ENCODE measurements around the gene SPC24. TPM values are rescaled to one million over a fixed set of nuclear protein-coding genes. Genes with fewer than 3 reads are reported as not detected.
A peak's percentile ranks its signal among the peaks of the same experiment; 100 is the strongest.
"Not testable (repeated sequence)": the region's sequence is repeated elsewhere in the genome, so short reads cannot be mapped to it uniquely, and the experiment has no call there.

SPC24 gene
- total and polyA plus RNA-seq, 8 donors = 0.20 to 1.4 (median 0.55) TPM

DNA sequence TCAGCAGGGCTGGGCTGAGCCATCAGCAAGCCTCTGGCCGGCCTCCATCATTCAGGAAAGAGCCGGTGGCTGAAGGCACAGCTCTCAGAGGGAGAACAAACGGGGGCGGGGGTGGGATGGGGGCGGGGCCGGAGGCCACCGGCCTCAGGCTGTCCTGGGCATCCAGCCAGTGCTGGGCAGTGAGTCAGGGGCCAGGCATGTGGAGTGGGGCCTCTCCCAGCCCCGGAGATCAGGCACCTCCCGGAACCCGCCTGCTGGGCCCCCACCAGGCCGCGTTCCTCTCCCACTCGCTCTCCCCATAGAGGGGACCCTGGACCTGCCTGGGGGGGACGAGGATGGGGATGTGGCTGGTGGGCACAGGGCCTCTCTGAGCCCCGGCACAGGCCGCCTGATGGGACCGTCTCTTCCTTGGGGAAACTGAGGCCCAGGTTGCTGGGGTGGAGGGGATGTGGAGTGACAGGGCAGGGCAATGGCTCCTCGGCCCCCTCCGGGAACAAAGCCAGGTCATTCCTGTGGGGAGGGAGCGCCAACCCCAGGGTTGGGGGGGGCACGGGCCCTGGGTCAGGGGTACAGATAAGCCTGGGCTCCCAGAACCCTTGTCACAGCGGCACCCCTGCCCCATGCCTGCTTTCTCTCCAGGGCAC, 12.9 kb downstream of the SPC24 start:
- DNase-seq (peak; percentile 73 to 90 (median 84)), FAIRE-seq (no peak), ATAC-seq (peak; percentile 68 to 76 (median 74))
- Histone ChIP-seq H3K27me3 (no peaks in the 10 kb centered on the region), H3K36me3 (no peaks in the 10 kb centered on the region), H3K27ac (peak overlapping the region; percentile 84 to 94 (median 88)), H3K4me1 (peaks cover 4 to 25% (median 12%) of the 10 kb centered on the region in 3 donors), H3K9me3 (no peaks in the 10 kb centered on the region), H3K4me3 (peak overlapping the region in 1 of 4 donors; percentile 0)
- TF ChIP-seq, protein P1, sequence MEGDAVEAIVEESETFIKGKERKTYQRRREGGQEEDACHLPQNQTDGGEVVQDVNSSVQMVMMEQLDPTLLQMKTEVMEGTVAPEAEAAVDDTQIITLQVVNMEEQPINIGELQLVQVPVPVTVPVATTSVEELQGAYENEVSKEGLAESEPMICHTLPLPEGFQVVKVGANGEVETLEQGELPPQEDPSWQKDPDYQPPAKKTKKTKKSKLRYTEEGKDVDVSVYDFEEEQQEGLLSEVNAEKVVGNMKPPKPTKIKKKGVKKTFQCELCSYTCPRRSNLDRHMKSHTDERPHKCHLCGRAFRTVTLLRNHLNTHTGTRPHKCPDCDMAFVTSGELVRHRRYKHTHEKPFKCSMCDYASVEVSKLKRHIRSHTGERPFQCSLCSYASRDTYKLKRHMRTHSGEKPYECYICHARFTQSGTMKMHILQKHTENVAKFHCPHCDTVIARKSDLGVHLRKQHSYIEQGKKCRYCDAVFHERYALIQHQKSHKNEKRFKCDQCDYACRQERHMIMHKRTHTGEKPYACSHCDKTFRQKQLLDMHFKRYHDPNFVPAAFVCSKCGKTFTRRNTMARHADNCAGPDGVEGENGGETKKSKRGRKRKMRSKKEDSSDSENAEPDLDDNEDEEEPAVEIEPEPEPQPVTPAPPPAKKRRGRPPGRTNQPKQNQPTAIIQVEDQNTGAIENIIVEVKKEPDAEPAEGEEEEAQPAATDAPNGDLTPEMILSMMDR (IDR thresholded peaks at IDR 0.05) = no peak
- intact Hi-C loops (cut with DNase I) = no loop called here
- WGBS, 2 donors = 35 to 40% methylated on average over 20 to 22 of the region's 22 CpGs

DNA sequence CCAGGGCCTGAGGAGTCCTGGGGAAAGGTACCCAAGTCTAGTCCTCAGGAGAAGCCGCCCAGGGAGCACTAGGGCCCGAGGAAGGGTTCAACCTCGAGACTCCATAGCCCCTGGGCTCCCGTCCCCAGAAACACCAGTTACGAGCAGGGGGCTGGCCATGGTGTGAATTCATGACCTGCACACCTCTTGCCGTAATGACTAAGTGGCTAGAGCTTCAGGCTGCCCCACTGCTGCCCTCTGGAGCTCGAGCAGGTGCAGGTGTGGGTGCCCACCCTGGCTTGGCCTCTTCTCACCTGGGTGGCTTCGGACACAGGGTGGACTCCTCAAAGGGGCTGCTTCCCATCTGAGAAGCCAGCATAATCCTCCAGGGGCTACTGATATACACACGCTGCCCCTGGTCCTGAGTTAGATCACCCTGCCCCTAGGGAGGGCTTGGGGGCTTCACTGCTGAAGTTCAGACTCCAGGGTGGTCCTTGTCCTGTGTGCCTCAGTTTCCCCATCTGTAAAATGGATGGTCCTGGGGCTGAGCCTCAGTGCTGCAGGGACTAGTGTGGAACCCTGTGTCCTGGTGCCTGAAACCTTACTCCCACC, 13.6 kb downstream of the SPC24 start:
- no peak for ATAC-seq
- Histone ChIP-seq H3K36me3 (no peaks in the 10 kb centered on the region), H3K27ac (peak overlapping the region; percentile 10 to 88 (median 86)), H3K4me3 (no peak overlapping the region), H3K9me3 (no peaks in the 10 kb centered on the region), H3K4me1 (peaks cover 4 to 25% (median 12%) of the 10 kb centered on the region in 3 donors), H3K27me3 (no peaks in the 10 kb centered on the region)
- DNase-seq = no peak
- TF ChIP-seq, protein P1 (IDR thresholded peaks at IDR 0.05) = no peak
- intact Hi-C loops (cut with DNase I) = no loop called here
- FAIRE-seq = no peak
- 80 to 88% methylated on average over 9 of the region's 9 CpGs for WGBS, 2 donors

DNA sequence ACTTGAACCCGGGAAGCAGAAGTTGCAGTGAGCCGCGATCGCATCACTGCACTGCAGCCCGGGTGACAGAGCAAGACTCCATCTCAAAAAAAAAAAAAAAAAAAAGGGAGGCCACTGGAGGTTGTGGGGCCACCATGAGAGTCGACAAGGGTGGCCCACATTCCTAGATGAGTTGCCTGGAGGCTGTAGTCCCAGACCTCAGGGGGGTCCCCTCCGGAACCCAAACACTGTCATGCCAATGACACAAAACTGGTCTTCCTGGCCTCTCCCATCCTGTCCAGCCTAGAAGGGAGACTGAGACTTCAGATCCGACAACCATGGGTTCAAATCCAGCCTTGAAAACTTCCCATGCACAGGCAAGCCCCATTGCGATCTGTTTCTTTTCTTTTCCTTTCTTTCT, 14.7 kb downstream of the SPC24 start:
- ATAC-seq (no peak), FAIRE-seq (no peak)

DNA sequence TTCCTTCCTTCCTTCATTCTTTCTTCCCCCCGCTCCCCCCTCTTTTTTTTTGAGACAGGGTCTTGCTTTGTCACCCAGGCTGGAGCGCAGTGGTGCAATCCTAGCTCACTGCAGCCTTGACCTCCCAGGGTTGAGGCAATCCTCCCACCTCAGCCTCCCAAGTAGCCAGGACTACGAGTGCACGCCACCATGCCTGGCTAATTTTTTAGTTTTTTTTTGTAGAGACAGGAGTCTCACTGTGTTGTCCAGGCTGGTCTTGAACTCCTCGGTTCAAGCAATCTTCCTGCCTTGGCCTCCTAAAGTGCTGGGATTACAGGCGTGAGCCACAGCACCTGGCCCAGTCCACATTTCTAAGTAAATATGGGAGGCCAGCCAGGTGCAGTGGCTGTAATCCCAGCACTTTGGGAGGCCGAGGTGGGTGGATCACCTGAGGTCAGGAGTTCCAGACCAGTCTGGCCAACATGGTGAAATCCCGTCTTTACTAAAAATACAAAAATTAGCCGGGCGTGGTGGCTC, 15.5 kb downstream of the SPC24 start:
- H3K27me3 ChIP-seq; intact Hi-C loops (cut with DNase I); FAIRE-seq; H3K36me3 ChIP-seq; H3K4me3 ChIP-seq; H3K9me3 ChIP-seq; H3K27ac ChIP-seq: not testable (repeated sequence)
- 47 to 48% methylated on average over 10 of the region's 10 CpGs for WGBS, 2 donors
- DNase-seq (peak in 4 of 6 donors; percentile 59 to 67 (median 64)), ATAC-seq (peak in 3 of 4 donors; percentile 30 to 43 (median 37))
- peaks cover 4 to 25% (median 12%) of the 10 kb centered on the region in 3 donors for H3K4me1 ChIP-seq

More for the DNA sequence above, 14.7 kb downstream of the SPC24 start:
- H3K27ac ChIP-seq = no peak overlapping the region
- H3K9me3 ChIP-seq = no peaks in the 10 kb centered on the region
- H3K4me3 ChIP-seq = no peak overlapping the region
- intact Hi-C loops (cut with DNase I) = no loop called here
- no peaks in the 10 kb centered on the region for H3K36me3 ChIP-seq
- DNase-seq = no peak
- peaks cover 4 to 25% (median 12%) of the 10 kb centered on the region in 3 donors for H3K4me1 ChIP-seq
- no peaks in the 10 kb centered on the region for H3K27me3 ChIP-seq
- WGBS, 2 donors = 95 to 97% methylated on average over 9 of the region's 9 CpGs
- TF ChIP-seq, protein P1 (IDR thresholded peaks at IDR 0.05) = no peak

DNA sequence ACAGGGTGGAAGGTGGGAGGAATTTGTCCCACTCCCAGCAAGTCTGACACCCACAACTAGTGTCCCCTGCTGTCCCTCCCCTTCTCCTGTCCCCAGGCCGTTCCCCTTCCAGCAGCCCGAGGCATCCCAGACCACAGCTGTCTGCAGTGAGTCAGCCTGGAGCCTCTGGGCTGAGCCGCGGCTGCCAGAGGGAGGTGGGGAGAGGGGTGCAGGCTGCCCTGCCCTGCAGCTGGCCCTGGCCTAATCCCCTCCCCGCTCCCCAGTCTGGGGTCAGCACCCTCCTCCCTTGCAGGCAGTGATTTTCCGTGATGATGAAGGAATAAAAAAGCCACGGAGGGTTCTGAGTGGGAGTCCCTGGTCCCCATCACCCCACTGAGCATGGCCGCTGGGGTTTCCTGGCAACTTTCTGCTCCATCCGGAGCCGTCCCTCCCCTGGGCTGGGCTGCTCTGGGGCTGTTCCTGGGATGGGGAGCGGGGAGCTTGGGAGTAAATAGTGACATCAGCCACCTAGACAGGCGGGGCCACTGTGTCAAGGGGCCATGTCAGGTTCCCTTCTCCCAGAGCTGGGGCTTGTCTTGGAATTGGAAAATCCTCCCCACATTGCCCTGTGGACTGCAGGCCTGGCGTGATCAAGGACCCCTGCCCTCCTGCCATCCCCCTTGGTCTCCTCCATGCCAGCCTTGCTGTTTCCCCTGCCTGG, 16.8 kb downstream of the SPC24 start:
- no peak for FAIRE-seq
- H3K4me1 ChIP-seq = peaks cover 4 to 25% (median 12%) of the 10 kb centered on the region in 3 donors
- WGBS, 2 donors = 71 to 76% methylated on average over 12 to 13 of the region's 13 CpGs
- peak in 5 of 6 donors; percentile 40 to 75 (median 58) for DNase-seq
- intact Hi-C loops (cut with DNase I) = loop anchor here in 1 of 3 donors (2.0 kb wide), 1 partner anchor 66 kb away; no protein-coding TSS in a partner anchor
- H3K27me3 ChIP-seq = no peaks in the 10 kb centered on the region
- H3K4me3 ChIP-seq = no peak overlapping the region
- peak overlapping the region in 3 of 4 donors; percentile 14 to 65 (median 52) for H3K27ac ChIP-seq
- TF ChIP-seq, protein P1 (IDR thresholded peaks at IDR 0.05) = no peak
- ATAC-seq = peak in 3 of 4 donors; percentile 21 to 40 (median 35)
- H3K9me3 ChIP-seq = no peaks in the 10 kb centered on the region
- no peaks in the 10 kb centered on the region for H3K36me3 ChIP-seq

Measured in pancreas (tissue), 10 donors.